Tibial nerve (tissue), 4 donors: ENCODE results near the gene CALHM3.

ENCODE experiments used
- EP300 ChIP-seq, 2 donors: sonication (generic); formaldehyde crosslinking; IDR thresholded peaks; one replicate each; pipeline ENCODE4 v1.6.1; 2017; ENCODE audit warnings: antibody characterized with exemption in 2 of 2, mild to moderate bottlenecking in 1 of 2
- POLR2A ChIP-seq, 2 donors: fragments of 450-650 bp; IDR thresholded peaks; one replicate each; pipeline ENCODE4 v1.6.1; 2017; ENCODE audit warnings: antibody characterized with exemption in 2 of 2, mild to moderate bottlenecking in 2 of 2, moderate library complexity in 2 of 2
- TF ChIP-seq, protein P1 (sequence below), 5 experiments: fragments of 200-600 bp in 3 of 5; fragments of 450-650 bp in 2 of 5; sonication (generic) in 3 of 5; IDR thresholded peaks; one replicate each; pipeline ENCODE4 v1.5.1; 2016 to 2019; ENCODE audit warnings: antibody characterized with exemption in 5 of 5, mild to moderate bottlenecking in 3 of 5, moderate library complexity in 2 of 5

GRCh38 chr10:103429647-103430046 is 49.4 kb downstream of the CALHM3 start:
- TF ChIP-seq, protein P1, sequence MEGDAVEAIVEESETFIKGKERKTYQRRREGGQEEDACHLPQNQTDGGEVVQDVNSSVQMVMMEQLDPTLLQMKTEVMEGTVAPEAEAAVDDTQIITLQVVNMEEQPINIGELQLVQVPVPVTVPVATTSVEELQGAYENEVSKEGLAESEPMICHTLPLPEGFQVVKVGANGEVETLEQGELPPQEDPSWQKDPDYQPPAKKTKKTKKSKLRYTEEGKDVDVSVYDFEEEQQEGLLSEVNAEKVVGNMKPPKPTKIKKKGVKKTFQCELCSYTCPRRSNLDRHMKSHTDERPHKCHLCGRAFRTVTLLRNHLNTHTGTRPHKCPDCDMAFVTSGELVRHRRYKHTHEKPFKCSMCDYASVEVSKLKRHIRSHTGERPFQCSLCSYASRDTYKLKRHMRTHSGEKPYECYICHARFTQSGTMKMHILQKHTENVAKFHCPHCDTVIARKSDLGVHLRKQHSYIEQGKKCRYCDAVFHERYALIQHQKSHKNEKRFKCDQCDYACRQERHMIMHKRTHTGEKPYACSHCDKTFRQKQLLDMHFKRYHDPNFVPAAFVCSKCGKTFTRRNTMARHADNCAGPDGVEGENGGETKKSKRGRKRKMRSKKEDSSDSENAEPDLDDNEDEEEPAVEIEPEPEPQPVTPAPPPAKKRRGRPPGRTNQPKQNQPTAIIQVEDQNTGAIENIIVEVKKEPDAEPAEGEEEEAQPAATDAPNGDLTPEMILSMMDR (IDR thresholded peaks at IDR 0.05): no peak
- TF ChIP-seq EP300 (IDR thresholded peaks at IDR 0.05) (no peak), POLR2A (IDR thresholded peaks at IDR 0.05) (no peak)
